Measurements from ENCODE around the gene CSH1.
"Not testable (repeated sequence)": the region's sequence is repeated elsewhere in the genome, so short reads cannot be mapped to it uniquely, and the experiment has no call there.

Gene CSH1

GRCh38 chr17:63903787-63904201 lies 7.4 kb upstream of the CSH1 start:
- not testable (repeated sequence) for DNase-seq (ENCODE audit: low read depth)

- DNase-seq (ENCODE audit: low read depth) = not testable (repeated sequence)
Observed at GRCh38 chr17:63901971-63902370, 5.6 kb upstream of the CSH1 start.

GRCh38 chr17:63898899-63899798 lies 2.8 kb upstream of the CSH1 start:
- DNase-seq (ENCODE audit: low read depth) = not testable (repeated sequence)

- DNase-seq (ENCODE audit: low read depth) = not testable (repeated sequence)
Observed at GRCh38 chr17:63894821-63895220, 1.6 kb downstream of the CSH1 start.

GRCh38 chr17:63894021-63894420 lies 2.4 kb downstream of the CSH1 start:
- not testable (repeated sequence) for DNase-seq (ENCODE audit: low read depth)

- DNase-seq (ENCODE audit: low read depth) = not testable (repeated sequence)
Observed at GRCh38 chr17:63892316-63893037, 3.9 kb downstream of the CSH1 start.

- DNase-seq (ENCODE audit: low read depth) = not testable (repeated sequence)
Observed at GRCh38 chr17:63889026-63889848, 7.1 kb downstream of the CSH1 start.

GRCh38 chr17:63885119-63885518 lies 11.3 kb downstream of the CSH1 start:
- not testable (repeated sequence) for DNase-seq (ENCODE audit: low read depth)

- not testable (repeated sequence) for DNase-seq (ENCODE audit: low read depth)
Observed at GRCh38 chr17:63882626-63883126, 13.7 kb downstream of the CSH1 start.

GRCh38 chr17:63881935-63882601 lies 14.3 kb downstream of the CSH1 start, which contains the start of gene GH2:
GH2 (minus strand) TSS chr17:63881944; CDS start chr17:63881801, 143 bp downstream.
- DNase-seq (ENCODE audit: low read depth) = peak; percentile 18

GRCh38 chr17:63881337-63881736 lies 15.0 kb downstream of the CSH1 start:
- not testable (repeated sequence) for DNase-seq (ENCODE audit: low read depth)

- DNase-seq (ENCODE audit: low read depth) = no peak
Observed at GRCh38 chr17:63880706-63881105, 15.7 kb downstream of the CSH1 start.

- DNase-seq (ENCODE audit: low read depth) = not testable (repeated sequence)
Observed at GRCh38 chr17:63878413-63878812, 18.0 kb downstream of the CSH1 start.

GRCh38 chr17:63874693-63875092 lies 21.7 kb downstream of the CSH1 start:
- DNase-seq (ENCODE audit: low read depth) = not testable (repeated sequence)

GRCh38 chr17:63874061-63874626 lies 22.2 kb downstream of the CSH1 start:
- not testable (repeated sequence) for DNase-seq (ENCODE audit: low read depth)

GRCh38 chr17:63873577-63873976 lies 22.8 kb downstream of the CSH1 start, which contains the start of gene CSH2:
CSH2 (minus strand) TSS chr17:63873677; CDS start chr17:63873614, 63 bp downstream.
- not testable (repeated sequence) for DNase-seq (ENCODE audit: low read depth)

- DNase-seq (ENCODE audit: low read depth) = not testable (repeated sequence)
Observed at GRCh38 chr17:63871646-63872365, 24.6 kb downstream of the CSH1 start.

- not testable (repeated sequence) for DNase-seq (ENCODE audit: low read depth)
Observed at GRCh38 chr17:63870292-63870665, 26.1 kb downstream of the CSH1 start.

GRCh38 chr17:63869491-63870291 lies 26.7 kb downstream of the CSH1 start:
- not testable (repeated sequence) for DNase-seq (ENCODE audit: low read depth)
